H54 (cell line): Measurements from ENCODE around the gene ABHD14A.

Source experiments
- DNase-seq: peaks from one replicate; pipeline ENCODE4 v3.0.0; 2011; ENCODE audit warnings: low spot score, mixed read lengths; ENCODE audit not compliant: insufficient read length
- FAIRE-seq: peaks from 3 replicates; lab custom pipeline; 2011; peaks lifted over from hg19 to GRCh38; lab: Jason Lieb, UNC
- POLR2A ChIP-seq: IDR thresholded peaks from 2 replicates; pipeline ENCODE4 v1.6.1; 2011; ENCODE audit warnings: low read depth, mild to moderate bottlenecking, low read length

The ABHD14A gene

DNA sequence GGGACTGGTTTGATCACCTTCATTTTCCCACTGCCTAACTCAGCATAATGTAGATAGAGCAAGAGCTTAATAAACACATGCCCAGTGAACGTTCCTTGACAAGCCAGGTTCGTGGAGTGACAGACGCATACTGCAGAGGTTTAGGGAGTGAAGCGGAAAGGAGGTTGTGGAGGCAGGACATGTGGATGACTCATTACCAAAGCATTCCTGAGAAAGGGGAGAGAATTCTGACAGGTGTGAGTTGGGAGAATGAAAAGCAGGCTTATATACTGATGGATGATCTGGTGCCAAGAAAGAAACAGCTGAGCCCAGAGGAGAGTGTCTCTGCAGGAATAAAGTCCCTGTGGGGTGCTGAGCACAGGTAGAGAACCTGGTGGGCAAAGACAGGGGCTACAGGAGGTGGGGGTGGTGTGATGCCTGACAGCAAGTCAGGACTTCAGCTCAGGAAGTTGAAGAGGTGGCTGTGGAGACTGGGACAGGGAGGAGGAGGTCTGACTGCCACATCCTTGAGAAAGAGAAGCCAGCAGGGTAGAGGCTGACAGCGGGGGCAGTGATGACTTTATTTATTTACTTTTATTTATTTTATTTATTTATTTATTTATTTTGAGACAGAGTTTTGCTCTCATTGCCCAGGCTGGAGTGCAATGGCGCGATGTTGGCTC is 23.2 kb downstream of the ABHD14A start:
- FAIRE-seq (no peak), DNase-seq (peak; percentile 82)
- TF ChIP-seq POLR2A, result no peak

DNA sequence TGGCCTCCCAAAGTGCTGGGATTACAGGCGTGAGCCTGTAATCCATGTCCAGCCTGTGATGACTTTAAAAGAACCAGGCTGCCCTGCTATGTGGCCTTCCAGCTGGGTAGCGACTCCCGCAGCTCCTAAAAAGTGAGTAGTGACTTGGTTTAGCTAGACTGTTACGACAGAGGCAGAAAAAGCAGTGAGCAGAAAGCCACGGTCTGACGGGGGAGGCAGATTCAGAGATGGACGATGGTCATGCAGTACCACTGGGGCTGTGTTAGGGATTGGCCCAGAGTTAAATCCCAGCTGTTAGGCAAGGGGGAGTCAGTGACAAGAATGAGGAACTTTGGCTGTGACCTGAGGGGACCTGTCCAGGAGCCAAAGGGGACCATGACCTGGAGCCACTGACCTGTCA is 23.9 kb downstream of the ABHD14A start:
- DNase-seq, result no peak
- TF ChIP-seq POLR2A, result no peak
- FAIRE-seq, result no peak

DNA sequence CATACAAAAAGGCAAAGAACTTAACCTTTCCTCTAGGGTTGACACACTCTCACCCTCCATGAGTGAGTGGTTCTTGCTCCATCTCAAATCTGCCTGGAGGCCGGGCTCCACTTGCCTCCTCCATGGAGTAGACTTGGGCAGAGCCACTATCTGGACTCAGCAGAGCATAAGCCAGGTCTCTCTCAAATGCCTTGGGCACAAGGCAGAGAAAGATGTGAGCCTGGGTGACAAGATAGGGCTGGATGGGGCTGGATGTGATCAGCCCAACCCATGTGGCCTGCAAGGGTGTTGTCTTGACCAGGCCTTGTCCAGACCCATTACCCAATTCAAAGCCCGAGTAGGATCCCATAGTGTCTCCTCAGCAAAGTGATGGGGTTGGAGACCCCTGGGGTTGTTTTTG is 25.0 kb downstream of the ABHD14A start:
- TF ChIP-seq POLR2A, result no peak

GRCh38 chr3:52001443-52001974 is 26.6 kb downstream of the ABHD14A start:
- FAIRE-seq (no peak), DNase-seq (peak; percentile 89)
- no peak for TF ChIP-seq POLR2A

More for the DNA sequence above, 25.0 kb downstream of the ABHD14A start:
- FAIRE-seq (no peak), DNase-seq (no peak)

- TF ChIP-seq POLR2A, result no peak
- no peak for FAIRE-seq
- DNase-seq, result no peak
Measured at GRCh38 chr3:52002748-52003147, 27.9 kb downstream of the ABHD14A start.

- FAIRE-seq (no peak), DNase-seq (no peak)
- no peak for TF ChIP-seq POLR2A
Measured at GRCh38 chr3:52004163-52004787, 29.4 kb downstream of the ABHD14A start.

- no peak for TF ChIP-seq POLR2A
- no peak for FAIRE-seq
- DNase-seq, result no peak
Measured at GRCh38 chr3:52004906-52005395, 30.1 kb downstream of the ABHD14A start.

DNA sequence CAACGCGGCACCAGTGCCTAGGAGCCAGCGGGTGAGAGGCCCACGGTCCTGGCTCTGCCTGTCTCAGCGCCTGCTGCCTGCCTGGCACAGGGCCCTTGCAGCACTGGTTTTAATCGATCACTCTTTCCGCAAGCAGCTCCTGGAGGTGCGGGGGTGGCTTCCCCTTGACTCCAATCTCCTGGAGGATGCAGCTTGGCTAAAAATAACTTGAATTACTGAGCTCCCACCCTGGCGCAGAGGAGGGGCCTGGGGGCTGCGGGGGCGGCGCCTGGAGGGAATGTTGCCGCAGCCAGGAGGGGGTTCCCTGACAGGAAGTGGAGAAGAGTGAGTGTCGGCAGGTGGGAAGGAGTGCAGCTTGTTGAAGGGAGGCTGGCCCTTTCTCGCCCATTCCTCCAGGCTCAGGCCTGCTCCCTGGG is 30.7 kb downstream of the ABHD14A start:
- no peak for FAIRE-seq
- no peak for DNase-seq
- no peak for TF ChIP-seq POLR2A

- DNase-seq (no peak), FAIRE-seq (no peak)
- no peak for TF ChIP-seq POLR2A
Measured at GRCh38 chr3:52006017-52006819, 31.4 kb downstream of the ABHD14A start.

- no peak for FAIRE-seq
- DNase-seq, result no peak
- no peak for TF ChIP-seq POLR2A
Measured at GRCh38 chr3:52006820-52007133, 31.9 kb downstream of the ABHD14A start.

DNA sequence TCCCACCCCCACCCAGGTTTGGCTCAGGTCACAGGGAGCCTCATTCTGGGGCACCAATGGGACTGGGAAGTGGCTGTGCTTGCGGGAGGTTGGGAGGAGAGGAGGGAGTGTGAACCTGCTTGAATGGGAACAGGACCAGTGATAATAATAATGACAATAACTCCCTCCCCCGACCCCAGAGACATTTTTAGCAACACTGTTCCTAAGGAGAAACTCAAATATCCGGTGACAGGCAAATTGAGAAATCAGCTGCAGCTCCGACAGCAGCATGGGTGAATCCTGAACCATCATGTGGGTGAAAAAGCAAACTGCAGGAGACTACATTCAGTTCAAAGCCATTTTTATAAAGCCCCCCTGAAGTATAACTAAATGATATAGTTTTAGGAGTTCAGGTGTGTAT is 32.4 kb downstream of the ABHD14A start:
- no peak for TF ChIP-seq POLR2A
- FAIRE-seq (no peak), DNase-seq (no peak)

DNA sequence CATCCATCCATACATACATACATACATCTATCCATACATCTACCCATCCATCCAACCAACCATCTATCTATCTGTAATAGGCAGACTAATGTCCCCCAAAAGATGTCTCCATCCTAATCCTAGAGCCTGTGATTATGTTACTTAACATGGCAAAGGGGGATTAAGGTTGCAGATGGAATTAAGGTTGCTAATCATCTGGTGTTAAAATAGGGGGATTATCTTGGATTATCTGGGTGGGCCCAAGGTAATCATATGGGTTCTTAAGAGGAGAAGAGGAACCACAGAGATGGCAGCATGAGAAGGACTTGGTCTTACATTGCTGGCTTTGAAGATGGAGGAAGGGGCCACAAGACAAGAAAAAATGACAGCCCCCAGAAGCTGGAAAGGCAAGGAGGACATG is 35.6 kb downstream of the ABHD14A start:
- no peak for TF ChIP-seq POLR2A
- no peak for DNase-seq
- no peak for FAIRE-seq

- TF ChIP-seq POLR2A, result no peak
- DNase-seq (no peak), FAIRE-seq (no peak)
Measured at GRCh38 chr3:52012699-52013098, 37.8 kb downstream of the ABHD14A start.
